Endometrial microvascular endothelial cells (primary cell): Measurements from ENCODE around the gene ITGA2. TPM values are rescaled to one million over a fixed set of nuclear protein-coding genes. Genes with fewer than 3 reads are reported as not detected.

ENCODE experiments used
- in situ Hi-C: cut with HindIII; loops from 2 replicates; pipeline ENCODE4 v1.10.0; 2017; ENCODE audit warnings: low sequenced_read_pairs, low pct_unique_long_range_greater_than_20kb; ENCODE audit errors: inconsistent ontology term
- total RNA-seq: library from RNA; depleted of rRNA; stranded (reverse); fragments of >200 nt; gene quantifications from one replicate; pipeline ENCODE4 v1.2.3, GENCODE V29; 2015; ENCODE audit errors: inconsistent ontology term

Gene ITGA2
- total RNA-seq, 1 donor from 2014 or later = 69.9 TPM

DNA sequence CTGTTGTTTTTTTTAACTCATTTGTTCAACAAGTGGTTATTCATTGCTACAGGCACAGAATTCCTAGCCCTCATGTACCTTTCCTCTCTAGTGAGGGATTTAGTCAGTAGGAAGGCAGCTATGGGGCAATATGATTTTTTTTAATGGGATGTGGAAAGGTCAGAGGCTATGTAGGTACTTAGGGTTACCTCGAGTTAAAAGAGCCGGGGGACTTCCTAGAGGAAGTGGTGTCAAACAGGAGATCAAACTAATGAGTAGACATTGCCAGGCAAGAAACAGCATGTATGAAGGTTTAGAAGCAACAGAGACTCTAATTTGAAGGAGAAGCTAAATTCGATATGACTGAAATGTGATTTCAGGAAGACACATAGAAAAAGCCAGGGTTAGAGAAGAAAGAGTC is 50.7 kb downstream of the ITGA2 start:
- in situ Hi-C loops = no loop called here

DNA sequence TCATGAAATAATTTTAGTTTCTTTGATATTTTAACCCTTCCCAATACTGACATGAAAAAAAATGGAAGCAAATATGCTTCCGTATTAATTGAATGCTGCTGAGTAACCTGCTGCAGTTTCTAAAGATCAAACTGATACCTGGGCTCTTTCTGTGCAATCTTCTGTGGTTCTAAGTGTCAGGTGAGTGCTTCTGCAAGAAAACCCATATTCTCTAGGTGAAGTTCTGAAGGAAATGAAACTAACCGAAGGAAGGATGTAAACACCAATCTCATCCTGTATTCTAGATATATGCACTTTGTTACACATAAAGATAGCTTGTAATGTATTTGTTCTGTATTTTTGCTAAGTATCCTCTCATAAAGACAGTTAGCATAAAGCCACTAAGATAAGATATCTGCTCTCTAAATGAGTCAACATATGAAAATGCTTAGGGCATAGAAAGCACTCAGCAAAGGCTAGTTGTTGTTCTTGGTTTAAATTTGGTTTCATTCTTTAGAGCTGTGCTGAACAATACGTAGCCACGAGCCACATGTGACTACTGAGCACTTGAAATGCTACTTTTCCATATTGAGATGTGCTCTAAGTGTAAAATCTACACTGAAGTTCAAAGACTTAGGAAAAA is 52.0 kb downstream of the ITGA2 start:
- in situ Hi-C loops = no loop called here

DNA sequence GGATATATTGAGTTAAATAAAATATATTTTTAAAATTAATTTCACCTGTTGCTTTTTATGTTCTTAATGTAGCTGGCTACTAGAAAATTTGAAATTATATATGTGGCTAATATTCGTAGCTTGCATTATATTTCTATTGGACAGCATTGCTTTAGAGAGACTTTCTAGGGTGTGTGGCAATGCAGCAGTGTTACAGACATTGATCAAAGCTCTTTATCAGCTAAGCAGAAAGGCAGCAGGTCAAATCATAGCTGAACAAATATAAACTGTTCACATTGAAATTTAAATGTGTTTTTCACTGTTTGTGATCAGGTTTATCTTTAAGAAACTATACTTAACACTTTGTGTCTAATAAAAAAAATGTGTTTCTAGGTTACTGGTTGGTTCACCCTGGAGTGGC is 52.6 kb downstream of the ITGA2 start:
- in situ Hi-C loops = no loop called here

DNA sequence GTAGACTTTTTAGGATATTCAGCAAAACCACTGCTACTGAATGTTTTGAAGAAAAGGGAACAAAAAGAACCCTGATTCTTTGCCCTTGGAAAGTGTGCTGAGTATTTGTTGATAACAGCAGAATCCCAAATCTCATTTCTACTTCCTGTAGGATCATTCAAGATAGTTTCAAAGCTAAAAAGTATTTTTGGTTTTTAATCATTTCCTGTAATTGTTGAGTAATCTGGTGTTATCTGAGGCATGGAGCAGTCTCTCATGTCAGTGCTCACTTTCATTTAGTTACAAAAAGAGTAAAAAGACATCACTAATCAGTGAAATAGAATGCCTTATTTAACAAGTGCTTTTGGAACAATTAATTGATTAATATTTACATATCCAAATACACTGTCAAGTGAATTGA is 56.1 kb downstream of the ITGA2 start:
- in situ Hi-C loops = no loop called here

DNA sequence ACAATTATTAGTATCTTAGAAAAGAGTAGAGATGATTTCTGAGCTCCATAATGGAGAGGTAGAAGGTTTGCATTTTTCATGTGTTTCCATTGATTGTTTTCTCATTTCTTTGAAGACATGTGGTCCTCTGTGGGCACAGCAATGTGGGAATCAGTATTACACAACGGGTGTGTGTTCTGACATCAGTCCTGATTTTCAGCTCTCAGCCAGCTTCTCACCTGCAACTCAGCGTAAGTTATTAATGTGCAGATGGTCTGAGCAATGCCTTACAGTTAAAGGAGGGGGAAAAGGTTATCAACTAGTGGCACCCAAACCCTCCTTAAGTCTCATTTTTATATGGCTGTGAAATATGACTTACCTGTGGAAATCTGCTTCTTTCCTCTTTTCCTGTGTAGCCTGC is 59.1 kb downstream of the ITGA2 start:
- in situ Hi-C loops = no loop called here

DNA sequence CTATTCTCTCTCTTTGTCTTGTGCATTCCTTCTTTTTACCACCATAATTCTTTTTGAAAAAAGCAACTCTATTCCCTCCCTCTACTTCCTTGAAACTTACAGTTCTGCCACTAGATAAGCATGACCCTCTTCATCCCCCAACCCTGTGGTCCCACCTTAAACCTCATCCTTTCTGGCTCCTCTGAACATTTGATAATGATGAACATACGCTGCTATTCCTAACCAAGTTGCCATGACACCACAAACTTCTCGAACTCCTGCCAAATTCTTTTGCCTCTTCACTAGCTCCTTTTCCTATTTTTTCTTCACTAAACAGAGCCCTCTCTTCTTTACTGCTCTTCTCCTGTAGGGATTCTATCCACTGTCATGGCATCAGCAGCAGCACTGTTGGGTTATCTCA is 63.3 kb downstream of the ITGA2 start:
- in situ Hi-C loops = no loop called here

DNA sequence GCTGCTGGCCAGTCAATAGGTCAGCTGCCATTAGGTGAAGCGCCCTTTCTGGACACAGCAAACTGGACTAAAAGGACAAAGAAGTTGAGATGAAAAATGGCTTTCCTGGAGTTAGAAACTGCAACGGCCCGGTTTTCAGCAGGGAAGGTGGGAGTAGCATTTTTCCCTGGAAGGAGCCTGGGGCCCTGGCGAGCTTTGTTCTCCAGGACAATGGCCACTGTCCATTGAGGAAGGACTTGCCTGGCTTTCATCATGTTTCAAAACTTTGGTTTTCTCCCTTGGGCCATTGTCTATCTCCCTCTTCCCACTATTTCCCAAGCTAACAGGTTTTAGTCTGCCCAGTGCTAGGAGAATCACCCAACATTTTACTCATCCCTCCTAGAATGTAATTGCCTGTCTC is 64.2 kb downstream of the ITGA2 start:
- in situ Hi-C loops = no loop called here

DNA sequence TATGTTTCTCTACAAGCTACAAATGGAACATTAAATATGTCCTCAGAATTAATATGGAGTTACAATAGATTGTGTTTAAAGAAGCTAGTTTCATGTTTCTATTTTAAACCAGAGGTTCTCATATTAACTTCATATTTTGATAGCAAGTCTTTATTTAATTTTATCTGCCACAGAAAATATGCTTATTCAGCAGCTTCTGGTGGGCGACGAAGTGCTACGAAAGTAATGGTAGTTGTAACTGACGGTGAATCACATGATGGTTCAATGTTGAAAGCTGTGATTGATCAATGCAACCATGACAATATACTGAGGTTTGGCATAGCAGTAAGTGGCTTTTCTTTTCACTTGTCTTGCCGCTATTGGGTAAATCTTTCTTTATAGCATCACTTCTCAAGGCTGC is 66.2 kb downstream of the ITGA2 start:
- in situ Hi-C loops = no loop called here

DNA sequence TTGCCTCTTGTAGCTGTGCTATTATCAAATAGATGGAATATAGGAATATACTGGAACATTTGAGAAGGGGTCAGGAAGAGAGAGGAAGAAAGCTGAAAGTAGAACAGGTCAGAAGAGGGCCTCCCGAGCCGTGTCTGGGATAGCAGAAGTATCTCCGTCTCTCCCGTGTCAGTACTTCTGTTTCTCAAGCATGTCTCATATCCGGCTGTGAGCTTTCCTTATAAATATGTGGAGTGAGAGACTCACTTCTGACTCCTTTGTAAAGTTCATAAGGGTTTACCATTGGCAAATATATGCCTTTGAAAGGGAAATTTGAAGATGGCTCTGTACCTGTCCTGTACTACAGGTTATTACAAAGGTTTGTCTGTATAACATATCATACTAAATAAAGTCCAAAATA is 70.1 kb downstream of the ITGA2 start:
- in situ Hi-C loops = no loop called here

DNA sequence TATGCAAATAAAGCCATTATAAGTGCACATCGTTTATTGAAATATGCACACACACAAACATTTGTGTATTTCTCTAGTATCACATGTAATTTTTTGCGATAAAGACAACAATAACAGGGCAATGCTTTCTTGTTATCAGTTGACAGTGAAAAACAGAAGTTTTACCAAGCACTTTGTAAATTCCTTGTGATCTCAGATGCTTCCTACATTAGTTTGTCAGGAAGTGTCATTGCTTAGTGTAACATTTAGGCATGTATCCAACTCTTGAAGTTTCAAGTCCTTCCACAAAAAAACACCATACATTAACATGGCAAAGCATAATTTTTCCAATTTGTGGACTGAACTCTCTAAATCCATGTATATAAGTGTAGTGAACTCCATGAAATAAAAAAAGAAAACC is 74.0 kb downstream of the ITGA2 start:
- in situ Hi-C loops = no loop called here

DNA sequence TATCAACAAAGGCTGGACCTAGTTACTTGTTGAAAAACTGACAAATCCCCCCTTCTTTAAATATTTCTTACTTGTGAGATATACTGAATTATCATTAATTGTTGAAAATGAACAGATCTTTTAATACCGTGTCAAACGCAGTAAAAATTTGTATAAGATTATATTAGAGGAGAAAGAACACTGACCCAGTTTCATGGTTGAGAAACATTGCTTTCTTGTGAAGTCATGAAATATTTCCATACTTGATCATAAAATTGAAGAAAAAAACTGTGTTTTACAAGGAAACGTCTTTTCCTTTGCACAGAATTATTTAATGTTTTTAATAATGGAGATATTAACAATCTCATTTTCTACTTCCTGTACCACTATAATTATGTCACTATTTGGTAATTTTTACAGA is 74.6 kb downstream of the ITGA2 start:
- in situ Hi-C loops = no loop called here

DNA sequence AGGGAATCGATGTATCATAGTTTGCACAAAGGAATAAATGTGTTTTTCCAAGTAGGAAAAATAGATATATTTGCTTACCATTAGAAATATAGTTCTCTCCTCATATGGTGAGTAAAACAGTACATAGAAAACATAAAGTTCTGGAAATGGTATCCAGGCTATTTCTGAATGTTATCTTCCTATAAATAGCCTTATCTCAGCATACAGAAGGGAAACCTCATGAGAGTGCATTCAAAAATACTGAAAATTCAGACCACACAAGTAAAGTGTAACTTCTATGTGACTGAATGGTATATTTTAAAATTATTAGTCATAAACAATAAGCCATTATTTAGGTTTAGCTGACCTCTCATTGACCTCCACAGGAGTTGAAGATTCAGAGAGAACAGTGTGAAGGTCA is 76.9 kb downstream of the ITGA2 start:
- in situ Hi-C loops = no loop called here

DNA sequence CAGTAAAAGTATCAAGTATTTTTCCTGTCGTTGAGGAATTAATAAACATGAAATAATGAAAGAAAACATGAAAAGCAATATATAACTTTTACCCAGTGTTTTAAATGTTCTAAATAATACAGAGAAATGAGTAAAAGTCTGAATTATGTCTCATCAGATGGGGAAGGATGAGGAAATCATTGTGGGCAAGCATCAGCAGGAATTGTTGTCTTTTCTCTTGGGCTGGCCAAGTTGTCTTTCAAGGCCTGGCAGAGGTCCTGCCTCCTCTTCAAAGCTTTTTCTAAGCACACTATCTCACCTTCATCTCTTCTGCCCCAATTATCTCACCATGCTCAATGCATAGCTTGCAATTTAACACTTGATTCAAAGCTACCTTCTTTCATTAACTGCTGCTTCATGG is 78.5 kb downstream of the ITGA2 start:
- in situ Hi-C loops = no loop called here

DNA sequence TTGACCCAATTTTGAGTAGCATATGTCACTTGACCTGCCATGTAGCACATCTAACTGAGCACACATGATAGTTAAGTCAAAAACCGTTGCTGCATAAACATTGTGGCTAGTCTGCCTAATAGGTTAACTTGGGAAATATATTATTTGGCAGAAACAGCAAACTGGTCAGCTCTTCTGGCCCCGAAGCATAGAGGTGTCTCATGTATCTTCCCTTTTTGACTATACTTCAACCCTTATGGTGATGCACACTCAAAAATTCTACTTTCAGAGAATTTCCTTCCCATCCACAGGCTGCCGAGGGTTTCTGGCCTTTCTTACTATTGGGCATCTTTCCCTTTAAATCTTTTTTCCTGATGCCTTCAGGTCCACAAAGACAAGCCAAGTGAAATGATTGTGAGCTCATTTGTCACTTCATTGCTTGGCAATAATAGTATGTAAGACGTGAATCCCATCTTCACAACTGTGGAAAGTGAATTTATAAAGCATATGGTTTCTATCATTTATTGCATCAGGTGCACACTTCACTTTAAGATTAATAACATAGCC is 79.2 kb downstream of the ITGA2 start:
- in situ Hi-C loops = no loop called here

DNA sequence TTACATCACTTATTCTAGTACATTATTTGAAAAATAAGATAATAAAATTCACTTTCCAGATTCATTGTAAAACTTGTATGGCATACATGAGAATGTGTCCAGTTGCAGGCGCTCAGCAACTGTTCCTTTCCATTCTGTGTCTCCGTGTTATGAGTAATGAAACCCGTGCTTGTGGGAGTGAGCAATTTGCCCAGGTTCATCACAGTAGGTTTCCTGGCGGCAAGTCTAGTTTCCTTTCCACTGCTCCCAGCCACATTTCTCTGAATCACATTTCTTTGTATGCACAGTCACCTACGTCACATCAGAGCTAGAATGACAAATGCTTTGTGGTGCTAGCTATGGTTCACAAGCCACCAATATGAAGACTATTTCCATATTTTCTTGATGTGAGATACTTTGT is 80.5 kb downstream of the ITGA2 start:
- in situ Hi-C loops = no loop called here

DNA sequence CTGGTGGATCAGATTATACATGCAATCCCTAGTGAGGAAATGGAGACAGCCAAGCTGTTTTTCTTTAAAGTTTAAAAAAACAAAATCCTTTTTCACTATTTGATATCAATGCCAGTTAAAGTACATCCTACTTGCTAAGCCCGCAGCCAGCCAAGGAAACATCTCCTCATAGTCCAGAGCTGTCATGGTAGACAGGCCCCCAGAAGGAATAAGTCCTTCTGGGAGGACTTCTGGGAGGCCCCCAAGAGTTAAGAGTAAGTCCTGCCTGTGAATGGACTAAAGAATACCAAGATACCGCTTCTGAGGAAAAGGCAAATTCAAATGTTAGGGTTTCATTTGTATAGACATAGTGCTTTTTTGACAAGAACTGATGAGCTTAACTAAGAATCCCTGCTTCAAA is 82.1 kb downstream of the ITGA2 start:
- in situ Hi-C loops = no loop called here

DNA sequence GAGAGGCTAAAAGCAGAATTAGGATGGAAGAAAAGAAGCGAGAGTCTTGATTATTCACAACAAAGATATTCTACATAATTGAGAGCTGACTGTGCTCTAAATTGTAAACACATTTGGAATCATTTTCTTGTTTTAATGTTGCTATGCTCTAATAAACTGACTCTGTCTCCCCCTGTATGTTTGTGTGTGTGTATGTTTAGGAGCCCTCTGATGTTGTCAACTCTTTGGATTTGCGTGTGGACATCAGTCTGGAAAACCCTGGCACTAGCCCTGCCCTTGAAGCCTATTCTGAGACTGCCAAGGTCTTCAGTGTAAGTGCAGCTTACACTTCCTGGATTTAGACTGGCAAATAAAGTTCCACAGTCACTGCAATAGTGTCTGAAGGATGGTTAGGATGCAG is 82.6 kb downstream of the ITGA2 start:
- in situ Hi-C loops = no loop called here

DNA sequence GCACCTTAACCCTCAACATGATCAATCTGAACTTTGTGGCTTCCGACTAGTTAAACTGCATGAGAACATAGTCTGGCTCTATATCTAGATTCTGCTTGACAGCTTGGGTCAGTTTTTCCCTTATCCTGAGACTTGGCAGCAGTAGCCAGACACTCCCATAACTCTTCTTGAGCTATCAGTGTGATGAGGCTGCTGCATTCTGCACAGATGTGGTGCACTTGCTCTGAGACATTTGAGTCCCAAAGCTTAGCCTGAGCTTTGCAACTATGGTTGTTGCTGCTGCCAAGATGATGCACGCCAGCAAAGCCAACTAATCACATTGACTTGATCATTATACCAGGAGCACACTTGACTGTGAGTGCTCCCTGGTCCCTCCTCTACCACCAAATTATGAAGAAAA is 84.2 kb downstream of the ITGA2 start:
- in situ Hi-C loops = no loop called here

DNA sequence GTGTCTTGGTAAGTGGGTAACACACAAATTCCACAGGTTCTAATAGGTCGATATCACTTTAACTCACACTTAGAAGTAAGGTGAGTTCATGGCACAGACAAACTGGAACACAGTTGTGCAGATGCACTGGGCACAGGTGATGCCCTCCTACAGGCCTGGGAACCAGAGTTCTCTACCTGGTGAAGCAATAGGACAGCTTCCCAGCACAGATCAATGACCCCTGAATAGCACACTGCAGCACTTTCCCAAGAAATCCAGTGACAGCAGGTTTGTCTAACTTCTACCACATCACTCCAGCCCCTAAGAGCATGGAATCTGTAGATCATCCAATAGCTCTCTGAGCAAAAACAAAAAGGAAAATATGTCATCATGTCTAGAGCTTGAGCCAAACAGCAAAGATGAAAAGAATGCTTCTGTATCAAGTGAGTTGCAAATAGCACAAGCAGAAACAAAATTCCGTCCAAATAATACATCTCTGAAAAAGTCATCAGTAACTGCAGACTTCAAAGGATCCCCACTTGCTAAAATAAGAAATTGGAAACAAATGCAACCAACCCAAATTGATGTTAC is 86.9 kb downstream of the ITGA2 start:
- in situ Hi-C loops = no loop called here

DNA sequence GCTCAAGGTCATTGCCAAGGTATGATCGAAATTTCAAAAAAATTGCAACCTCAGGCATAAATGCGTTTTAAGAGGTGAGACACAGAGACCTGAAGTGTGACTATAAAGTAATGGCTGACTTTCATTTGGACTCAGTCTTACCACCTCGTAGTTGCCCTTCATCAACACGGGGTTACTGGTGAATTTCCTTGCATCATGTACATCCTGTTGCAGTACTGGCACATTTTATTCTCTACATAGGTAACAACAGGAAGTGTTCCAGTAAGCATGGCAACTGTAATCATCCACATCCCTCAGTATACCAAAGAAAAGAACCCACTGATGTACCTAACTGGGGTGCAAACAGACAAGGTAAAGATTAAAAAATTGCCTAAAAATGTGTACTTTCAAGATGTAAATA is 91.1 kb downstream of the ITGA2 start:
- in situ Hi-C loops = no loop called here

DNA sequence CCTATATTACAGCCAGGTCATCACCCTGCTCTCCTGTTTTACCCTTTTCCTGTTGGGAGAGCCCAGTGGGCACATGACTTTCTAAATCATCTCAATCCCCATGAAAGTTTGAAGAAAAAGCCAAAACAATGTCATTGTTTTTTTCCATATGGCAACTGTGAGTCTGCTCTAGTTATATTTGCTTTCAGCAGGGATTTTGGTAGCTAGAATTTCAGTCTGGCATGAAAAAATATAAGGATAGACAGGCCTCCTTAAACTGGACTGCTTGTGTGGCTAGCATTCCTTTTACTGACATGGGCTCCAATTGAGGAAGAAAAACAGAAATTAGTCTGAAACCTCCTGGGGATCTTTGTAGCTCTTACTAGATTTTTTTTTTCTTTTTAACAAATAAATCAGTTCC is 94.8 kb downstream of the ITGA2 start:
- in situ Hi-C loops = no loop called here
